GM11168 (cell line): ENCODE data around the gene PACS1.
"Not testable (repeated sequence)": the region's sequence is repeated elsewhere in the genome, so short reads cannot be mapped to it uniquely, and the experiment has no call there.

Experiments used
- in situ Hi-C: fragments of 300-500 bp; cut with MboI; formaldehyde crosslinking; loops from one replicate; pipeline ENCODE4 v1.12.0; 2022; ENCODE audit warnings: low sequenced_read_pairs; ENCODE audit not compliant: unreplicated experiment

Gene PACS1

DNA sequence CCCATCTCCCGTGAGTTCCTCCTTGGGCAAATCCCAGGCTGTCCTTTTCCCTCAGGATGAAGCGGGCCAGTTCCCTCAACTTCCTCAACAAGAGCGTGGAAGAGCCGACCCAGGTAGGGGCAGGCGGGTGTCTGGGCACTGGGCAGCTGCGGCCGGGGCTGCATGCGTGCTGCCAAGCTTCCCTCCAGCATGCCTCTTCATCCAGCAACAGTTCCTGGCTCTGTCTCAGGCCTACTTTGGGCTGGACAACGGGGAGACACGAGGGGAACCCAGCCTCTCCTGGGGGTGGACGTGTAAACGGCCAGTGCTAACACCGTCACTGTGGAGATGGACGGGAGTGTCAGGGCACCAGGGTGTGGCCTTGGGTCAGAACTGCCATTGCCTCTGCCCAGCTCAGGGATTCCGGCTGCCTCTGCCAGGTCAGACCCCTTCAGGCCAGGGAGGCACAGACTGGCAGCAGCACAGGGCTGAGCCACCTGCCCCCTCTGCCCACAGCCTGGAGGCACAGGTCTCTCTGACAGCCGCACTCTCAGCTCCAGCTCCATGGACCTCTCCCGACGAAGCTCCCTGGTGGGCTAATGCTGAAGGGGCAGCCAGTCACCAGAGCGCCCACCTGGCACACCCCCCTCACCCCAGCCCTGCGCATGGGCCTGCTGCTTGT, 196.4 kb downstream of the PACS1 start:
- in situ Hi-C loops = no loop called here

DNA sequence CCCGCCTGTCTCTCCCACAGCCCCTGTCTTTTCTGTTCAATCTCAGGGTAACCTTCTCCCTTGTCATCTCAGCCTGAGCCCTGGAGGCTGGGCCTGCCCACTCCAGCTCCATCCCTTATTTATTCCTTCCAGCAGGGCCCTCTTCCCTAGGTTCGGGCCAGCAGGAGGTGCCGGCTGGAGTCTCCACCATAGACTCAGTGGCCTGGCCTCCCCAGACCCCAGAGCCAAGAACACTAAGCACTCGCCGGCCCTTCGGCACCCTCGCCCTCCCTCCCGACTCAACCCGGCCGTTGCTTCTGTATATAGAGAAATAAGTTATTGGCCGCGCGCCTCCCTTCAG, 196.9 kb downstream of the PACS1 start:
- in situ Hi-C loops = no loop called here

DNA sequence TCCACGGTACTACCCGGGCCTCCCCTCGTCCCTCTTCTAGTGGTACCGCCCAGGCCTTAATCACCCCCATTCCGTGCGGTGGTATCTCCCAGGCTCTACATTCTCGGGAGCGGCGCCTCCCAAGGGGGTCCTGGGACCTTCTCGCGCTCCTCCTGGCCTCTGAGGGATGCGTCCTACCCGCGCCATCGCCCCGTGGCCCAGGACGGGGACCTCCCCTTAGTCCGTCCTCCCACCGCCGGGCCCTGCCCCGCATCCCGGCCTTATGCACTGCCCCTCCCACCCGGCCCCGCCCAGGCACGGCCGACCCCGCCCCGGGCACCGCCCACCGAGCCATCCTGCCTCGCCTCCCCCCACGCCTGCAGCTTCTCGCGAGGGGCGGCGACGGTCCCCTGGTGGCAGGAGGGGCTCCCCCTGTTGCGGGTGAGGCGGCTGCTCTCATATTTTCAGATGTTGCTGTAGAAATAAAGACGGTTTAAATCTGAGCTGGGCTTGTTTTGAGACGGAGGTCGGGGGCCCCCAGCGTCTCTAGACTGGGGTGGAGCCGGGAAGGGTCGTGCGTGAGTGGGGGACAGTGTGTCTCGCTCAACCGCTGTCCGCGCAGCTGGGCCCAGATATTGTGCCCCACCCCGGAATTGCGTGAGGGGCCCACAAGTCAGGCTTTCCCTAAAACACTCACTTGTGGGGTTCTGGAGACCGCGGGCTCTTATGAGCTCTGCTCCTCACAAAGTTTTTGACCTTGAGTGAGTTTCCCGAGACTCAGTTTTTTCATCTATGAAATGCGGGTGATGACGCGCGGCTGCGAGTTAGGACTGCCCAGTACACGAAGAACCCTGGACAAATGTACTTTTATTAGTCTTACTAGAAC, 197.5 kb downstream of the PACS1 start:
- in situ Hi-C loops = no loop called here

DNA sequence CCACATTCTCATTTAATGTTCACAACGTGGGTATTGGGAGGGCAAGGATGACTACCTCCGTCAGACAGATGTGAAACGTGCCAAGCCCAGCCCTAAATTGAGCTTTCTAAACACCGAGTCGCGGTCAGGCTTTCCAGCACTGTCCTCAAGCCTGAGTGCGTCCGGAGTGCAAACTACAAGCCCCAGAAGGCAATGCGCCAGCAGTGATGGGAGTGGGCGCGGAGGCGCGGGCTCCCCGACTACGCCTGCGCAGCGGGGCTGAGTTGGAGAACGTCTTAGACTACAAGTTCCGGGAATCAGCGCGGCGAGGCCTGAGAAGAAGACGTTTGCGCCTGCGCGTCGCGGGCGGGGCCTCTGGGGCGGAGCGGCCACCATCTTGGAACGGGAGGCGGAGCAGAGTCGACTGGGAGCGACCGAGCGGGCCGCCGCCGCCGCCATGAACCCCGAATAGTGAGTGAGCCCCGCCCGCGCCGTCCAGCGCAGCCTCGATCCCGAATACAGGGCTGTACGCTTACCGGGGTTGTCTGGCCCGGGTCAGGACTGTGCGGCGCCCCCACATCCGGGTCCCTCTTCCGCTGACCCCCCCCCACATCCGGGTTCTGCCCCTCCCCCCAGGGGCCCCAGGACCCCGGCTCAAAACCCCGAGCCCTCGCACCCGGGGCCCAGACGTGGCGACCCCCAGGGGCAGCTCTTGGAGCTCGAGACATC, 198.3 kb downstream of the PACS1 start, which contains the start of gene RAB1B:
Gene RAB1B, plus strand, starts transcription at position 396 of the 708 bp plus-strand sequence. Its CDS starts 41 bp downstream, at position 437.
- in situ Hi-C loops = no loop called here

DNA sequence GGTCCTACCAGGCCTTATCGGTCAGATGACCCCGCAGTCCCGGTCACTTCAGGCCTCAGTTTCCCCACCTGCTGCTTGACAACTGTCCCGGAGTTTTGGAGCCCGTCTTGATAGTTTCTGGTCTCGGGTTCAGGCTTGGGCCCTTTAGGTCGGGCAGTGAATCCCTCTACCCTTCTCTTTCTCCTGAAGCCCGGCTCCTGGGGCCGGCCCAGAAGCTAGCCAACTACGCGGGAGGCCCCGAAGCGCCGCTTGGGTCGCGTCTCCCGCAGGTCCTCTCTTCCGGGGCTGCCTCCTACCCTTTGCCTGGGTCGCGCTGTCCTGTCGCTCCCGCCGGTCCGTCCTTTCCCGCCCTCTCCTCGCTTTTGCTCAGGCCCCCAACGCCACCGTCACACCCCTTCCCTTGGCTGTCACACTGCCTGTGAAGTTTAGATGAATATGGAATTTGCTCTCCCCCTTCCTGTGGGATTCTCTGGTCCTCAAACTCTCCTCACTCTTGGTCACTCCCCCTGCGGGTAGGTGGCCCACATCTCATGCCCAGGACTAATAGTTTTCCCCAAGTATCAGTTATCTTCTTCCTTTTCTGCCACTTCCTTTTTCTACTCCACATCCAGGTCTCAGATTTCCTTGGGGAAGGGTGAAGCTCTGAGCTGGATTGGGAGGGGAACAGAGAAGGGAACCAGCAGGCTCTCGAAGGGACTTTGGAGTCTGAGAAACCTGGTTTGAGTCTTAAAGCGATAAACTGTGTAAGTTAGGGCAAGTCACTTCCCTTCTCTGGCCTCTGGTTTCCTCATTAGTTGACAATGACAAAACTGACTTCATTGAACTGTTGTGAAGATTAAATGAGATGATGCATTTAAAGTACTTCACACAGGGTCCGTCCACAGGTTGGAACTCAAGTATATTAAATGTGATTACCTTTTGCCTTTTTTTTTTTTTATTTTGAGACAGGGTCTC, 199.2 kb downstream of the PACS1 start:
- in situ Hi-C loops = no loop called here

DNA sequence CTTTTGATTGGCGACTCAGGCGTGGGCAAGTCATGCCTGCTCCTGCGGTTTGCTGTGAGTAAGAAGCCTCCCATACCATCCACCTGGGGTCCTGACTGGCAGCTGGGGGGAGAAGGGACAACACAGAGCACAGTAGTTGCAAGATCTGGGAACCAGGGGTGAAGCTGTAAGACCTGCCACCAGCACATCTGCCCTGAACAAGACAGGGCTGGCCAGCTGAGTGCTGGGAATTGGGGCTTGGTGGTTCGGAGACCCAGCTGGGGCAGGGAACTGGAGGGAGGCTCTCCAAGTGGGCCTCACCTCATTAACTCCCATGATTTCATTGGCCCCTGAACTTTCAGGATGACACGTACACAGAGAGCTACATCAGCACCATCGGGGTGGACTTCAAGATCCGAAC, 201.7 kb downstream of the PACS1 start:
- in situ Hi-C loops = no loop called here

DNA sequence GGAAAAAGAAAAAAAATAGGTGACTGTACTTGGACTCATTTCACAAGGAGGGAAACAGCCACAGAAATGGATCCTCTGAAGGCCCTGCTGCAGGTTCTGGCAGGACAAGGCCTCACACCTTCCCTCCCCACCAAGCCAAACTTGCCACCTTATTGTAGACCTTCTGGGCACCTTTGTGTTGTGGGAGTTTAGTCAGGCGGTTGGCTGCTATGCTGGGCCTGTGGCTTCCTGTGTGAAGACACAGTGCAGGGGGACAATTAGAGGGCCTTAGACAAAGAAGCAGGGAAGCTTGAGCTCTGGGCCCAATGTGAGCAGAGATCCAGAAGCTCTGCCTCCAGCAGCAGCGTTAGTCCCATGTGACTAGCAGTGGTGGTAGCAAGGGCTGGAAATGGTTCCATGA, 202.5 kb downstream of the PACS1 start:
- in situ Hi-C loops = no loop called here

DNA sequence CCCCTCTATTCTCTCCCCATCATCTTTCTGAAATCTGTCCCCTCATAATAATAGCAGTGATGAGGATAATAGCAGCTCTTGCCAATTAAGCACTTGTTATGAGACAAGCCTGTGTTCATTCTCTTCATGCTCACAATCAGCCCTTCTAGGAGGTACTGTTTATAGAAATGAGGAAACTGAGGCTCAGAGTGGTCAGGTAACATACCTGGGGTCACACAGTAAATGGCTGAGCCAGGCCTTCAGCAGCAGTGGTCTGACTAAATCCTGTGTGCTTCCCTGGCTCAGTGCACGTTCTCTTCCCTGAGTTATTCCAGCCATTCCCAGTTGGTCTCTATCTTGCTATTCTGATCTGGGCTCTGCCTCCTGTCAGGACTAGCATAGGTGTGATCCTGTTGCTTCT, 204.1 kb downstream of the PACS1 start:
- in situ Hi-C loops = no loop called here

DNA sequence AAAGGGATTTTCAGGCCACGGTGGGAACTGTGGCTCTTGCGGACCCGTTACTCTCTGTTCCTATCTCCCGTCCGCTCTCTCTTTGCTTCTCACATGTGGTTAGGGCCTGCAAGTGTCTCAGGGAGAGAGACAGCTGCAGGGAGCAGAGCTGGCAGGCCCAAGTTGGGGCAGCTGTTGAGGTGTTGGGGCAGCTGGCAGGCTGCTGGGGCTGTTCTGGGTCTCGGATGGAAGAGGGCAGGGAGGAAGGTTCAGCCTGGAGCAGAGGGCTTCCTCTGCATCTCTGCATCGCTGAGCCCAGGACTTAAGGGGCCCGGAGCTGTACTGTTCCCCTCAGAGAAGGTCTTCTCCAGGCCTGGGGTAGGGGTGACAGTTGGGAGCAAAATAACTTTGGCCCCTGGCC, 205.3 kb downstream of the PACS1 start:
- in situ Hi-C loops = no loop called here

DNA sequence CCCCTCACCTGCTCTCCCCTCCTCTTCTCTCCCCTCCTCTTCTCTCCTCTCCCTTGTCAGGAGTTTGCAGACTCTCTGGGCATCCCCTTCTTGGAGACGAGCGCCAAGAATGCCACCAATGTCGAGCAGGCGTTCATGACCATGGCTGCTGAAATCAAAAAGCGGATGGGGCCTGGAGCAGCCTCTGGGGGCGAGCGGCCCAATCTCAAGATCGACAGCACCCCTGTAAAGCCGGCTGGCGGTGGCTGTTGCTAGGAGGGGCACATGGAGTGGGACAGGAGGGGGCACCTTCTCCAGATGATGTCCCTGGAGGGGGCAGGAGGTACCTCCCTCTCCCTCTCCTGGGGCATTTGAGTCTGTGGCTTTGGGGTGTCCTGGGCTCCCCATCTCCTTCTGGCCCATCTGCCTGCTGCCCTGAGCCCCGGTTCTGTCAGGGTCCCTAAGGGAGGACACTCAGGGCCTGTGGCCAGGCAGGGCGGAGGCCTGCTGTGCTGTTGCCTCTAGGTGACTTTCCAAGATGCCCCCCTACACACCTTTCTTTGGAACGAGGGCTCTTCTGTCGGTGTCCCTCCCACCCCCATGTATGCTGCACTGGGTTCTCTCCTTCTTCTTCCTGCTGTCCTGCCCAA, 206.0 kb downstream of the PACS1 start:
- in situ Hi-C loops = no loop called here

DNA sequence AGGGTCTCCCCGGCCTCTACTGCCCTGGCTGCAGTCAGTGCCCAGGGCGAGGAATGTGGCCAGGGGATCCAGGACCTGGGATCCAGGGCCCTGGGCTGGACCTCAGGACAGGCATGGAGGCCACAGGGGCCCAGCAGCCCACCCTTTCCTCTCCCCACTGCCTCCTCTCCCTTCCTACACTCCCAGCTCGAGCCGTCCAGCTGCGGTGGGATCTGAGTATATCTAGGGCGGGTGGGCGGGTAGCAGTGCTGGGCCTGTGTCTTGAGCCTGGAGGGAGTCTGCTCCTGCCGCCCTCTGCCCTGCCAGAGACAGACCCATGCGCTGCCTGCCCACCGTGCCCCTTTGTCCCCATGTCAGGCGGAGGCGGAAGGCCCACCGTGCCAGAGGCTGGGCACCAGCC, 206.5 kb downstream of the PACS1 start:
- in situ Hi-C loops = not testable (repeated sequence)

DNA sequence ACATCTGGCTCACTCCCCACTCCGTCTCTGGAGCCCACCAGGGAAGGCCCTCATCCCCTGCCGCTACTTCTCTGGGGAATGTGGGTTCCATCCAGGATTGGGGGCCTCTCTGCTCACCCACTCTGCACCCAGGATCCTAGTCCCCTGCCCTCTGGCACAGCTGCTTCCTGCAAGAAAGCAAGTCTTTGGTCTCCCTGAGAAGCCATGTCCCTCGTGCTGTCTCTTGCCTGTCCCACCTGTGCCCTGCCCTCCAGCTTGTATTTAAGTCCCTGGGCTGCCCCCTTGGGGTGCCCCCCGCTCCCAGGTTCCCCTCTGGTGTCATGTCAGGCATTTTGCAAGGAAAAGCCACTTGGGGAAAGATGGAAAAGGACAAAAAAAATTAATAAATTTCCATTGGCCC, 207.0 kb downstream of the PACS1 start:
- in situ Hi-C loops = not testable (repeated sequence)

DNA sequence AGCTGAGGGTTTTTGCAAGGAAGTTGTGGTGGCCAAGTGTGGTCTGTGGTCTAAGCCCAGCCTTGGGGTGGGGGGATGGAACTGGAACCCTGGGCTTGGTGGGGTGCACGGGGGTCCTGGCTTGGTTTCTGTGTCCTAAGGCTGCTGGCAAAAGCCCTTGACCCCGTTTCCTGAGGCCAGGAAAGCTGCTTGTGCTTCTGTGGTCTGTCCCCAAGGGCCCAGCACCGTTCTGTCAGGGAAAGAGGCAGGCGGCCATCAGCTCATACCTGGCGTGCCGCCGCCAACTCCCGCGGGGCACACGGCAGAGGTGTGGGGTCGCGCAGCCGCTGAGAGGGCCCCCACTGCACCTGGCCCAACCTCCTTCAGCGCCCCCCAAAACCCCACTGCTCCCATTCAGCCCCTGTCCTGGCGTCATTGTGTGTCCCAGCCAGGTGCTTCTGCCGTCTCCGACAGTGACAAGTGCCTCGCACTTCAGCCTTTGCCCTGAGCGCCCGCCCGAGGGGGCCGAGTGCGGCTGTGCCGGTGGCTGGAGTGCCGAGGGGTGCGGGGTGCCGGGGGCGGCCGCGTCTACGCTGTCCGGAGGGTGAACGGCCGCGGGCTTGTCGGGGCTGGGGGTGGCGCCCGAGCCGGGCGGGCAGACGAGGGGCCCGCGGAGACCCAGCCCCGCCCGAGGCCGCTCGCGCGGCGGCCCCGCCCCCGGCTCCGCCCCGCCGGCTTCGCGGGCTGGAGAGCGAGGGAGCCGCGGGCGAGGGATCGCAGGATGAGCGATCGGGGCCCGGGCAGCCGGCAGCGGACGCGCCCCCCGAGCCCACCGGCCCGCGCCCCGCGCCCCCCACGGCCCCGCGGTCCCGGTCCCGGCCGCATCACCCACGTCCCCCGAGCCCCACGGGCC, 207.6 kb downstream of the PACS1 start, which contains the start of gene CNIH2:
Gene CNIH2, plus strand, starts transcription at position 705 of the 892 bp plus-strand sequence. CDS start 282 bp downstream, outside the sequence.
- in situ Hi-C loops = no loop called here

DNA sequence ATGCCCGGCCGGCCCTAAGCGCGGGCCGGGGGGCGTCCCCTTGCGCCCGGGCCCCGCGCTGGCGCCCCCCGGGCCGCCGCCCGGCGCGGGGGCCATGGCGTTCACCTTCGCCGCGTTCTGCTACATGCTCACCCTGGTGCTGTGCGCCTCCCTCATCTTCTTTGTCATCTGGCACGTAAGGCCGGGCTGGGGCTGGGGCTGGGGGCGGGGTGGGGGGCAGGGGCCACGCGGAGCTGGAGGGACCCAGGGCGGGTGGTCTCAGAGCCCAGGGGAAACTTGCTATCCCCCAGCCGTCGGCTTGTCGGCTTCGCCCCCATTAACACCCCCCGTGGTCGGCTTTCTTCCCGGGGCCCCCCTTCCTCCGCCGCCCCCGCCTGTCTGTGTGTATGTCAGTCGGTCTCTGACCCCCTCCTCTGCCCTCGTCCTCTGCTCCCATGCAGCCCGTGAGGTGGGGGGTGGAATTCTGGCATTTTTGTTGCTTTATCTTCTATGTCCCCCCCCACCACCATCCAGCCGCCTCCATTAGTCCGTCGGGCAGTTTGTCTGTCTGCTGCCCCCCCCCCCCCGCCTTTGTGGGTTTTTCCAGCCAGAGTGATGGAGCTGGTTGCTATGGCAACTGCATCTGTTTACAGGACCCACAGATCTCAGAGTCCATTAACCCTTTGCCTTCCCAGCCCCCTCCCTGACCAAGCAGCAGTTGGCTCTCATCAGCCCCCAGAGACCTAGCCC, 208.5 kb downstream of the PACS1 start:
- in situ Hi-C loops = no loop called here

DNA sequence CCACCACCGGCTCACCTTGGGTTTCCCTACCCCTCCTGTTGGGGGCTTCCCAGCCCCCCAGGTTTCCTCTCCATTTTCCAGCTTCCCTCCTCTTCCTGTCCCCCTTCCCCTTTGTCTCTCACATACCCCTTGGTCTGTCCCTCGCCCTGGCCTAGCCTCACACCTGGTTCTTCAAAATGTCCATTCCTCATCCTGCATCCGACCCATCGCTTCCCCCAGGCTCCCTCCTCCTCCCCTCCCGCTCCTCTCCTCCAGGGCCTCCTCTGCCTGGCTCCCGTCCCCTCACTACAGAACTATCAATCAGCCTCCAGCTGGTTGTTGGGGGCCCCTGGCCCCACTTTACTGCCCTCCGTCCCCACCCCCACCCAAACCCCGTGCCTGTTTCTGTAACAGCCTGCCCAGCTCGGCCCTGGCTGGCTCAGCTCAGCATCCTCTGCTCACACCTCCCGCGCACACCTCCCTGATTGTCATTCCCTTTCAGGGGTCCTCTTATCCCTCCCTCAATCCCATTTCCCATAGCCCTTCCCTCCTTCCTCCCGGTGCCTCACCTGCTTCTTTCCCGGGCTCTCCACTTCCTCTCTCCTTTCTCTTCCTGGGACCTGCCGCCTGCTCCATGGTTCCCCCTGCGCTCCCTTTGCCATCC, 209.1 kb downstream of the PACS1 start:
- in situ Hi-C loops = no loop called here

DNA sequence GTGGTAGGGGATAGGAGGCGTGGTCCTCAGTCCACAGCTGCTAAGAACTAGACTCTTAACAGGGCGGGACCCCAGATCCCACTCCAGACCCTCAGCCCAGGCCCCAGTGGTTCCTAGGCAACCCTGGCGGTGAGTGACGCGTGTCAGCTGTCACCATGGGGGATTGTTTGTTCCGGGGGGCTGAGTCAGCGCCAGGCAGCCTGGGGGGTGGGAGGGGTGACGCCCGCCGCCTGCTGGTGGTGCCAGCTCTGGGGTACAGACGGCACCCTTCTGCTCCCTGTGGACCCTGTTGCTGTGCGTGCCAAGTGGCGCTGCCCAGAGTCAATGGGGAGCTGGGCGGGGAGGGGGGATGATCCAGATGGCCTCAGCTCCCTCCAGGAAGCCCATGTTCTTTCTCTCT, 210.4 kb downstream of the PACS1 start:
- in situ Hi-C loops = no loop called here

DNA sequence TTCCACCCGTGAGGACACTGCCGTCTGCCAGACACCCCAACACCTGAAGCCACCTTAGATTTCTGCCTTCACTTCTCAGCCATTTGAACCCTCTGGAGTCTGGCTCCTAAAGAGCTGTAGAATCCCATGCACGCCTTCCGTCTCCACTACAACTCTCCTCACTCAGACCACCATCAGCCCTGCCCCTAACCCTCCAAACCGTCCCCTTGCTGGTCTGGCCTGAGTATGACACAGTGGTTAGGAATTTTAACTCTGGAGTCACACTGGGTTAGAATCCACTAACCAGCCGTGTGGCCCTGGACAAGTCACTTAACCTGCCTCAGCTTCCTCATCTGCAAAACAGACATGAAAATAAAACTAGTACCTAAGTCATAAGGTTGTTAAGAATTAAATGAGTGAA, 210.9 kb downstream of the PACS1 start:
- in situ Hi-C loops = no loop called here
